ENCODE data around the gene DDX42. TPM values are rescaled to one million over a fixed set of nuclear protein-coding genes. Genes with fewer than 3 reads are reported as not detected.

The DDX42 gene
- total RNA-seq, 1 experiment from 2014 or later: 128 TPM

- TF ChIP-seq AFF4 (CRISPR knock-in tag; IDR thresholded peaks at IDR 0.05; ENCODE audit: borderline replicate concordance) (no peak), FOXP1 (CRISPR knock-in tag; IDR thresholded peaks at IDR 0.05; ENCODE audit: borderline replicate concordance) (0 out of 2 replicates have a peak, but pooled peaks have one; percentile 25)
Observed at GRCh38 chr17:63838631-63839171, 64.7 kb downstream of the DDX42 start (continued).

GRCh38 chr17:63840591-63841349 is 66.8 kb downstream of the DDX42 start:
- Mint-ChIP-seq H3K27ac (peak overlapping the region; percentile 76), H3K4me1 (peaks cover 37% of the 10 kb centered on the region), H3K4me3 (peak overlapping the region; percentile 95), H3K27me3 (ENCODE audit: low read depth) (peaks cover 9% of the 10 kb centered on the region), H3K36me3 (peaks cover 10% of the 10 kb centered on the region), H3K9me3 (no peaks in the 10 kb centered on the region)
- DNase-seq (ENCODE audit: low spot score) (no peak), ATAC-seq (no peak)
- ChIA-PET CTCF (interaction anchor here (0.9 to 3.3 kb wide), 4 partner anchors 8 to 185 kb away, joined by 3 to 16 read pairs (median 8); partner anchors contain the start of genes FTSJ3 and PSMC5), POLR2A (interaction anchor here (0.6 to 0.7 kb wide), 2 partner anchors 96 to 134 kb away, joined by 5 read pairs; no protein-coding TSS in a partner anchor)
- TF ChIP-seq ZNF425 (CRISPR knock-in tag; conservative IDR thresholded peaks at IDR 0.05) (no peak), NR2C2 (CRISPR knock-in tag; IDR thresholded peaks at IDR 0.05) (no peak), SMAD3 (CRISPR knock-in tag; IDR thresholded peaks at IDR 0.05; ENCODE audit: borderline replicate concordance) (no peak), ESRRA (CRISPR knock-in tag; IDR thresholded peaks at IDR 0.05; ENCODE audit: borderline replicate concordance) (no peak), TEAD4 (CRISPR knock-in tag; IDR thresholded peaks at IDR 0.05) (no peak), IRF1 (CRISPR knock-in tag; IDR thresholded peaks at IDR 0.05) (no peak), CDX4 (CRISPR knock-in tag; IDR thresholded peaks at IDR 0.05; ENCODE audit: borderline replicate concordance) (no peak), SP1 (CRISPR knock-in tag; conservative IDR thresholded peaks at IDR 0.05) (no peak), FOXJ3 (CRISPR knock-in tag; IDR thresholded peaks at IDR 0.05; ENCODE audit: borderline replicate concordance) (no peak), HMGA2 (CRISPR knock-in tag; IDR thresholded peaks at IDR 0.05) (no peak), GABPB1 (CRISPR knock-in tag; IDR thresholded peaks at IDR 0.05) (no peak), ZNF671 (CRISPR knock-in tag; IDR thresholded peaks at IDR 0.05) (no peak), NFE2L1 (CRISPR knock-in tag; IDR thresholded peaks at IDR 0.05) (no peak), E2F5 (CRISPR knock-in tag; IDR thresholded peaks at IDR 0.05) (no peak)

Data from WTC11 (cell line).